ENCODE data around the gene COL24A1. TPM values are rescaled to one million over a fixed set of nuclear protein-coding genes. Genes with fewer than 3 reads are reported as not detected.

The COL24A1 gene
- total RNA-seq, 1 experiment from 2014 or later, result 0.35 TPM

GRCh38 chr1:85689775-85690404, 466.7 kb downstream of the COL24A1 start:
- no peaks in the 10 kb centered on the region for H4K20me1 ChIP-seq (ENCODE audit: control insufficient read depth, insufficient read depth, insufficient read length)
- no peak overlapping the region for H3K23ac ChIP-seq (ENCODE audit: insufficient read length, low read depth, low read length)
- peaks cover 3% of the 10 kb centered on the region for H3K79me1 ChIP-seq (ENCODE audit: insufficient read depth, low read depth, low read length, poor library complexity, severe bottlenecking)
- H4K91ac ChIP-seq (ENCODE audit: insufficient read length, low read depth, low read length), result no peak overlapping the region
- no peak overlapping the region for H2BK120ac ChIP-seq (ENCODE audit: low read depth, low read length, poor library complexity, severe bottlenecking)
- no peak overlapping the region for H4K5ac ChIP-seq (ENCODE audit: insufficient read length, low read depth, low read length)
- no peaks in the 10 kb centered on the region for H3K9me3 Mint-ChIP-seq
- no peak overlapping the region for H3K56ac ChIP-seq (ENCODE audit: insufficient read length, low read depth, low read length)
- H3T11ph ChIP-seq (ENCODE audit: low read length), result no peak overlapping the region
- no peak overlapping the region for H3K4ac ChIP-seq (ENCODE audit: low read depth, low read length)
- no peak overlapping the region for H3K14ac ChIP-seq (ENCODE audit: insufficient read depth, low read length)
- H3K4me3 Mint-ChIP-seq, result no peak overlapping the region
- no peaks in the 10 kb centered on the region for H3K23me2 ChIP-seq (ENCODE audit: insufficient read length, low read depth, low read length, poor library complexity, severe bottlenecking)
- no peak for TF ChIP-seq CTCF (conservative IDR thresholded peaks at IDR 0.05)
- no peaks in the 10 kb centered on the region for H3K79me2 ChIP-seq (ENCODE audit: insufficient read depth, low read length)
- no CpG with 5 or more reads among the region's 4 CpGs for WGBS (ENCODE audit: extremely low coverage, insufficient read length, low lambda C conversion rate)
- H2AFZ ChIP-seq (ENCODE audit: low read length), result no peak overlapping the region
- H2BK5ac ChIP-seq (ENCODE audit: insufficient read length, low read length), result no peak overlapping the region
- no peaks in the 10 kb centered on the region for H3K9me3 ChIP-seq (ENCODE audit: control insufficient read depth, low read depth, low read length)
- H2BK20ac ChIP-seq (ENCODE audit: low read depth, low read length, poor library complexity, severe bottlenecking), result no peak overlapping the region
- no peaks in the 10 kb centered on the region for H3K27me3 ChIP-seq (ENCODE audit: insufficient read depth, low read length)
- no peak overlapping the region for H4K8ac ChIP-seq (replicated peaks; ENCODE audit: insufficient read length, low read depth, low read length)
- no peak overlapping the region for H3K9ac ChIP-seq (ENCODE audit: extremely low read depth, insufficient read length, low read length)
- no peak overlapping the region for H2BK12ac ChIP-seq (ENCODE audit: insufficient read length, low read depth, low read length)
- no peak for DNase-seq
- no peak overlapping the region for H2AK5ac ChIP-seq (ENCODE audit: insufficient read length, low read length)
- peaks cover 8 to 11% (median 9%) of the 10 kb centered on the region in 3 experiments; a peak in 5 of 7 replicates for H3K36me3 Mint-ChIP-seq (ENCODE audit: insufficient read depth in 1 of 3, low read depth in 3 of 3)
- H3K4me1 ChIP-seq (ENCODE audit: insufficient read depth, low read length), result no peaks in the 10 kb centered on the region
- no peaks in the 10 kb centered on the region for H3K27me3 Mint-ChIP-seq (ENCODE audit: low read depth)
- no peaks in the 10 kb centered on the region for H3K4me1 Mint-ChIP-seq
- H3K27ac Mint-ChIP-seq, result peak overlapping the region in 1 of 3 experiments; percentile 28; a peak in 2 of 7 replicates
- H3K27ac ChIP-seq (ENCODE audit: insufficient read length, low read depth, low read length), result no peak overlapping the region
- no peak overlapping the region for H3K4me2 ChIP-seq (ENCODE audit: insufficient read depth, insufficient read length, low read length)
- no peak overlapping the region for H2BK15ac ChIP-seq (ENCODE audit: low read depth, low read length)
- no peak overlapping the region for H3K18ac ChIP-seq (ENCODE audit: insufficient read length, low read depth, low read length)
